ENCODE results near the gene HSPA12B. TPM values are rescaled to one million over a fixed set of nuclear protein-coding genes. Genes with fewer than 3 reads are reported as not detected.

HSPA12B gene
- total and polyA plus RNA-seq, 9 of the 15 experiments (the other 6 are each of a cell fraction or from before 2014, with no cell fraction given): 0.03 to 0.07 TPM; not detected in 7

DNA sequence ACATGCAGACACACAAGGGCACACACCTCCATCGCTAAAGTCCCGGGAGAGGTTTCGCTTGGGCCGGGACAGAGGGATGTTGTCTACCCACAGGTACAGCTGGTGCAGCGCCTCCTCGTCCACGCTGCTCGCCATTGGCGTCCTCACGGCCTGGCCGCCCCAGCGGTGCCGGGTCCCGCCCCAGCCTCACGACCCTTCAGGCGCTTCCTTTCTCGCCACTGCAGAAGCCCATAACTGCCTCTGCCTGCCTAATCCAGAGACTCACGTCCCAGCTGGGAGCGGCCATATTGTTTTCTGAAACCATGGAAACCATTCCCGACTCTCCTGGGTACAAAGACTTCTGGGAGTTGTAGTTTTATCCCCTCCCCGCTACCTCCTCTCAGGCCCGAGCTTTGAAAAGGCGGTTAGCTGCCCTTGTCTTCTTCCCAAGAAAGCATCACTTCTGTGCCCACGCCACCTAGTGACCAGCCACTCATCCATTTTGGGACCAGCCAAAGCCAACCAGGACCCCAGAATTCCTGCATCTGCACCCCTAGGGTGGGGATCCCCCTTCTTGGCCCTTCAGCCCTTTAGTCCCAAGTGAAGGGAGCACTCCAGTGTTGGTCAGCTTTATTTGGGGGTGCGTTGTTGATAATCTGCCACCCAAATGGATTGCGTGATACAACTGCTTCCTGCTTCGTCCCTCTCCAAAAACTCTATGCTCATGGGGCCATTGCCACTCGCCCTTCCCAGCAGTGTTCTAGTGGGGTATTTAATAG lies 48.8 kb downstream of the HSPA12B start, which contains the start of gene SPEF1 (continued):
- TF ChIP-seq, protein P1, sequence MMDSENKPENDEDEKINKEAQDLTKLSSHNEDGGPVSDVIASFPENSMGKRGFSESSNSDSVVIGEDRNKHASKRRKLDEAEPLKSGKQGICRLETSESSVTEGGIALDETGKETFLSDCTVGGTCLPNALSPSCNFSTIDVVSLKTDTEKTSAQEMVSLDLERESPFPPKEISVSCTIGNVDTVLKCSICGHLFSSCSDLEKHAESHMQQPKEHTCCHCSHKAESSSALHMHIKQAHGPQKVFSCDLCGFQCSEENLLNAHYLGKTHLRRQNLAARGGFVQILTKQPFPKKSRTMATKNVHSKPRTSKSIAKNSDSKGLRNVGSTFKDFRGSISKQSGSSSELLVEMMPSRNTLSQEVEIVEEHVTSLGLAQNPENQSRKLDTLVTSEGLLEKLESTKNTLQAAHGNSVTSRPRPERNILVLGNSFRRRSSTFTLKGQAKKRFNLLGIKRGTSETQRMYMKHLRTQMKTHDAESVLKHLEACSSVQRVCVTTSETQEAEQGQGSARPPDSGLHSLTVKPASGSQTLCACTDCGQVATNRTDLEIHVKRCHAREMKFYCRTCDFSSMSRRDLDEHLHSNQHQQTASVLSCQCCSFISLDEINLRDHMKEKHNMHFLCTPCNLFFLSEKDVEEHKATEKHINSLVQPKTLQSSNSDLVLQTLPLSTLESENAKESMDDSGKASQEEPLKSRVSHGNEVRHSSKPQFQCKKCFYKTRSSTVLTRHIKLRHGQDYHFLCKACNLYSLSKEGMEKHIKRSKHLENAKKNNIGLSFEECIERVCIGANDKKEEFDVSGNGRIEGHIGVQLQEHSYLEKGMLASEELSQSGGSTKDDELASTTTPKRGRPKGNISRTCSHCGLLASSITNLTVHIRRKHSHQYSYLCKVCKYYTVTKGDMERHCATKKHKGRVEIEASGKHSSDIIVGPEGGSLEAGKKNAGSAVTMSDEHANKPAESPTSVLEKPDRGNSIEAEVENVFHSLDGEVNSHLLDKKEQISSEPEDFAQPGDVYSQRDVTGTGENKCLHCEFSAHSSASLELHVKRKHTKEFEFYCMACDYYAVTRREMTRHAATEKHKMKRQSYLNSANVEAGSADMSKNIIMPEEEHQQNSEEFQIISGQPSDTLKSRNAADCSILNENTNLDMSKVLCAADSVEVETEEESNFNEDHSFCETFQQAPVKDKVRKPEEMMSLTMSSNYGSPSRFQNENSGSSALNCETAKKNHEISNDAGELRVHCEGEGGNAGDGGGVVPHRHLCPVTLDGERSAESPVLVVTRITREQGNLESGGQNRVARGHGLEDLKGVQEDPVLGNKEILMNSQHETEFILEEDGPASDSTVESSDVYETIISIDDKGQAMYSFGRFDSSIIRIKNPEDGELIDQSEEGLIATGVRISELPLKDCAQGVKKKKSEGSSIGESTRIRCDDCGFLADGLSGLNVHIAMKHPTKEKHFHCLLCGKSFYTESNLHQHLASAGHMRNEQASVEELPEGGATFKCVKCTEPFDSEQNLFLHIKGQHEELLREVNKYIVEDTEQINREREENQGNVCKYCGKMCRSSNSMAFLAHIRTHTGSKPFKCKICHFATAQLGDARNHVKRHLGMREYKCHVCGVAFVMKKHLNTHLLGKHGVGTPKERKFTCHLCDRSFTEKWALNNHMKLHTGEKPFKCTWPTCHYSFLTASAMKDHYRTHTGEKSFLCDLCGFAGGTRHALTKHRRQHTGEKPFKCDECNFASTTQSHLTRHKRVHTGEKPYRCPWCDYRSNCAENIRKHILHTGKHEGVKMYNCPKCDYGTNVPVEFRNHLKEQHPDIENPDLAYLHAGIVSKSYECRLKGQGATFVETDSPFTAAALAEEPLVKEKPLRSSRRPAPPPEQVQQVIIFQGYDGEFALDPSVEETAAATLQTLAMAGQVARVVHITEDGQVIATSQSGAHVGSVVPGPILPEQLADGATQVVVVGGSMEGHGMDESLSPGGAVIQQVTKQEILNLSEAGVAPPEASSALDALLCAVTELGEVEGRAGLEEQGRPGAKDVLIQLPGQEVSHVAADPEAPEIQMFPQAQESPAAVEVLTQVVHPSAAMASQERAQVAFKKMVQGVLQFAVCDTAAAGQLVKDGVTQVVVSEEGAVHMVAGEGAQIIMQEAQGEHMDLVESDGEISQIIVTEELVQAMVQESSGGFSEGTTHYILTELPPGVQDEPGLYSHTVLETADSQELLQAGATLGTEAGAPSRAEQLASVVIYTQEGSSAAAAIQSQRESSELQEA (IDR thresholded peaks at IDR 0.05; ENCODE audit: low read depth): no peak
- TF ChIP-seq, protein P2, sequence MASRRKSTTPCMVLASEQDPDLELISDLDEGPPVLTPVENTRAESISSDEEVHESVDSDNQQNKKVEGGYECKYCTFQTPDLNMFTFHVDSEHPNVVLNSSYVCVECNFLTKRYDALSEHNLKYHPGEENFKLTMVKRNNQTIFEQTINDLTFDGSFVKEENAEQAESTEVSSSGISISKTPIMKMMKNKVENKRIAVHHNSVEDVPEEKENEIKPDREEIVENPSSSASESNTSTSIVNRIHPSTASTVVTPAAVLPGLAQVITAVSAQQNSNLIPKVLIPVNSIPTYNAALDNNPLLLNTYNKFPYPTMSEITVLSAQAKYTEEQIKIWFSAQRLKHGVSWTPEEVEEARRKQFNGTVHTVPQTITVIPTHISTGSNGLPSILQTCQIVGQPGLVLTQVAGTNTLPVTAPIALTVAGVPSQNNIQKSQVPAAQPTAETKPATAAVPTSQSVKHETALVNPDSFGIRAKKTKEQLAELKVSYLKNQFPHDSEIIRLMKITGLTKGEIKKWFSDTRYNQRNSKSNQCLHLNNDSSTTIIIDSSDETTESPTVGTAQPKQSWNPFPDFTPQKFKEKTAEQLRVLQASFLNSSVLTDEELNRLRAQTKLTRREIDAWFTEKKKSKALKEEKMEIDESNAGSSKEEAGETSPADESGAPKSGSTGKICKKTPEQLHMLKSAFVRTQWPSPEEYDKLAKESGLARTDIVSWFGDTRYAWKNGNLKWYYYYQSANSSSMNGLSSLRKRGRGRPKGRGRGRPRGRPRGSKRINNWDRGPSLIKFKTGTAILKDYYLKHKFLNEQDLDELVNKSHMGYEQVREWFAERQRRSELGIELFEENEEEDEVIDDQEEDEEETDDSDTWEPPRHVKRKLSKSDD (conservative IDR thresholded peaks at IDR 0.05; ENCODE audit: low read length): peak; percentile 94
- peak; percentile 96 to 99 for TF ChIP-seq SIN3A (IDR thresholded peaks at IDR 0.05; ENCODE audit: borderline replicate concordance in 2 of 2, control insufficient read depth in 1 of 2, low read depth in 2 of 2, low read length in 2 of 2)
- TF ChIP-seq, protein P3, sequence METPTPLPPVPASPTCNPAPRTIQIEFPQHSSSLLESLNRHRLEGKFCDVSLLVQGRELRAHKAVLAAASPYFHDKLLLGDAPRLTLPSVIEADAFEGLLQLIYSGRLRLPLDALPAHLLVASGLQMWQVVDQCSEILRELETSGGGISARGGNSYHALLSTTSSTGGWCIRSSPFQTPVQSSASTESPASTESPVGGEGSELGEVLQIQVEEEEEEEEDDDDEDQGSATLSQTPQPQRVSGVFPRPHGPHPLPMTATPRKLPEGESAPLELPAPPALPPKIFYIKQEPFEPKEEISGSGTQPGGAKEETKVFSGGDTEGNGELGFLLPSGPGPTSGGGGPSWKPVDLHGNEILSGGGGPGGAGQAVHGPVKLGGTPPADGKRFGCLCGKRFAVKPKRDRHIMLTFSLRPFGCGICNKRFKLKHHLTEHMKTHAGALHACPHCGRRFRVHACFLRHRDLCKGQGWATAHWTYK (CRISPR knock-in tag; IDR thresholded peaks at IDR 0.05): no peak
- TF ChIP-seq GTF2E2 (tag; IDR thresholded peaks at IDR 0.05): no peak
- TF ChIP-seq TRIM24 (IDR thresholded peaks at IDR 0.05): no peak
- TF ChIP-seq ZNF3 (CRISPR knock-in tag; IDR thresholded peaks at IDR 0.05): no peak
- TF ChIP-seq, protein P4, sequence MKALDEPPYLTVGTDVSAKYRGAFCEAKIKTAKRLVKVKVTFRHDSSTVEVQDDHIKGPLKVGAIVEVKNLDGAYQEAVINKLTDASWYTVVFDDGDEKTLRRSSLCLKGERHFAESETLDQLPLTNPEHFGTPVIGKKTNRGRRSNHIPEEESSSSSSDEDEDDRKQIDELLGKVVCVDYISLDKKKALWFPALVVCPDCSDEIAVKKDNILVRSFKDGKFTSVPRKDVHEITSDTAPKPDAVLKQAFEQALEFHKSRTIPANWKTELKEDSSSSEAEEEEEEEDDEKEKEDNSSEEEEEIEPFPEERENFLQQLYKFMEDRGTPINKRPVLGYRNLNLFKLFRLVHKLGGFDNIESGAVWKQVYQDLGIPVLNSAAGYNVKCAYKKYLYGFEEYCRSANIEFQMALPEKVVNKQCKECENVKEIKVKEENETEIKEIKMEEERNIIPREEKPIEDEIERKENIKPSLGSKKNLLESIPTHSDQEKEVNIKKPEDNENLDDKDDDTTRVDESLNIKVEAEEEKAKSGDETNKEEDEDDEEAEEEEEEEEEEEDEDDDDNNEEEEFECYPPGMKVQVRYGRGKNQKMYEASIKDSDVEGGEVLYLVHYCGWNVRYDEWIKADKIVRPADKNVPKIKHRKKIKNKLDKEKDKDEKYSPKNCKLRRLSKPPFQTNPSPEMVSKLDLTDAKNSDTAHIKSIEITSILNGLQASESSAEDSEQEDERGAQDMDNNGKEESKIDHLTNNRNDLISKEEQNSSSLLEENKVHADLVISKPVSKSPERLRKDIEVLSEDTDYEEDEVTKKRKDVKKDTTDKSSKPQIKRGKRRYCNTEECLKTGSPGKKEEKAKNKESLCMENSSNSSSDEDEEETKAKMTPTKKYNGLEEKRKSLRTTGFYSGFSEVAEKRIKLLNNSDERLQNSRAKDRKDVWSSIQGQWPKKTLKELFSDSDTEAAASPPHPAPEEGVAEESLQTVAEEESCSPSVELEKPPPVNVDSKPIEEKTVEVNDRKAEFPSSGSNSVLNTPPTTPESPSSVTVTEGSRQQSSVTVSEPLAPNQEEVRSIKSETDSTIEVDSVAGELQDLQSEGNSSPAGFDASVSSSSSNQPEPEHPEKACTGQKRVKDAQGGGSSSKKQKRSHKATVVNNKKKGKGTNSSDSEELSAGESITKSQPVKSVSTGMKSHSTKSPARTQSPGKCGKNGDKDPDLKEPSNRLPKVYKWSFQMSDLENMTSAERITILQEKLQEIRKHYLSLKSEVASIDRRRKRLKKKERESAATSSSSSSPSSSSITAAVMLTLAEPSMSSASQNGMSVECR (CRISPR knock-in tag; IDR thresholded peaks at IDR 0.05): peak; percentile 99
- no peak for TF ChIP-seq SRSF1 (IDR thresholded peaks at IDR 0.05; ENCODE audit: low read depth, low read length)
- TF ChIP-seq TAL1 (IDR thresholded peaks at IDR 0.05): no peak

Data from K562 (cell line).